Thoracic aorta (tissue), 2 donors: ENCODE measurements around the gene FTL. TPM values are rescaled to one million over a fixed set of nuclear protein-coding genes. Genes with fewer than 3 reads are reported as not detected.
A peak's percentile ranks its signal among the peaks of the same experiment; 100 is the strongest.
"Not testable (repeated sequence)": the region's sequence is repeated elsewhere in the genome, so short reads cannot be mapped to it uniquely, and the experiment has no call there.

Experiments used
- ATAC-seq: fragments of 150-250 bp; one replicate; pipeline ENCODE4 v1.8.0; 2017; ENCODE audit warnings: low read depth; ENCODE audit not compliant: insufficient number of reproducible peaks, low FRiP score
- DNase-seq: peaks from one replicate; pipeline ENCODE4 v3.0.0-alpha.2; 2020; ENCODE audit warnings: low spot score
- H3K27ac ChIP-seq, 2 donors: fragments of 200-600 bp; sonication (generic); 1 replicate in 1 of 2; 2 replicates in 1 of 2; pipeline ENCODE4 v1.5.1; 2016; ENCODE audit warnings: mild to moderate bottlenecking in 2 of 2, moderate library complexity in 2 of 2
- H3K27me3 ChIP-seq: fragments of 200-600 bp; sonication (generic); replicated peaks from 2 replicates; pipeline ENCODE4 v1.6.0; 2016; ENCODE audit warnings: mild to moderate bottlenecking; ENCODE audit not compliant: insufficient read depth
- H3K36me3 ChIP-seq: fragments of 200-600 bp; sonication (generic); one replicate; pipeline ENCODE4 v1.5.1; 2016
- H3K4me1 ChIP-seq, 2 donors: fragments of 200-600 bp; sonication (generic); 1 replicate in 1 of 2; 2 replicates in 1 of 2; pipeline versions ENCODE4 v1.5.1 to v1.6.0; 2016; ENCODE audit warnings: low read depth in 2 of 2, mild to moderate bottlenecking in 1 of 2; ENCODE audit not compliant: control insufficient read depth in 1 of 2
- H3K4me3 ChIP-seq: fragments of 200-600 bp; sonication (generic); 2 replicates; pipeline ENCODE4 v1.5.1; 2016; ENCODE audit warnings: mild to moderate bottlenecking
- H3K9me3 ChIP-seq: fragments of 200-600 bp; sonication (generic); 2 replicates; pipeline ENCODE4 v1.5.1; 2016
- total RNA-seq, 2 donors: library from RNA; depleted of rRNA; stranded (reverse); fragments of >200 nt; gene quantifications; one replicate each; pipeline versions ENCODE4 v1.1.0 to v1.2.3, GENCODE V29; 2016
- TF ChIP-seq, protein P1 (sequence below): fragments of 200-600 bp; sonication (generic); IDR thresholded peaks from one replicate; pipeline ENCODE4 v1.5.1; 2019; ENCODE audit warnings: antibody characterized with exemption

FTL gene
- total RNA-seq, 2 donors from 2014 or later: 3,403 to 7,108 TPM

- peak overlapping the region; percentile 50 to 56 for H3K27ac ChIP-seq
Measured at GRCh38 chr19:48926909-48927308, 38.2 kb upstream of the FTL start.

DNA sequence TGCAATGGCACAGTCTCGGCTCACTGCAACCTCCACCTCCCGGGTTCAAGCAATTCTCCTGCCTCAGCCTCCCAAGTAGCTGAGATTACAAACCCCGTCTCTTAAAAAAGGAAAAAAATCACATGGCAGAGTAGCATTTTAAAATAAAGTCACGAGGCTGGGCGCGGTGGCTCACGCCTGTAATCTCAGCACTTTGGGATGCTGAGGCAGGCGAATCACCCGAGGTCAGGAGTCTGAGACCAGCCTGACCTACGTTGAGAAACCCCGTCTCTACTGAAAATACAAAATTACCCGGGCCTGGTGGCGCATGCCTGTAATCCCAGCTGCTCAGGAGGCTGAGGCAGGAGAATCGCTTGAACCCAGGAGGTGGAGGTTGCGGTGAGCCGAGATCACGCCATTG, 37.4 kb upstream of the FTL start:
- not testable (repeated sequence) for H3K4me1 ChIP-seq, H3K9me3 ChIP-seq, H3K4me3 ChIP-seq, H3K27me3 ChIP-seq, DNase-seq, ATAC-seq
- Histone ChIP-seq H3K36me3 (peaks cover 11% of the 10 kb centered on the region), H3K27ac (peak overlapping the region in 1 of 2 donors; percentile 56)

More at GRCh38 chr19:48926909-48927308, 38.2 kb upstream of the FTL start:
- Histone ChIP-seq H3K36me3 (peaks cover 18% of the 10 kb centered on the region), H3K4me3 (no peak overlapping the region), H3K4me1 (peaks cover 0 to 5% of the 10 kb centered on the region in 2 donors), H3K9me3 (no peaks in the 10 kb centered on the region), H3K27me3 (no peaks in the 10 kb centered on the region)
- ATAC-seq (peak; percentile 86), DNase-seq (peak; percentile 67)
- TF ChIP-seq, protein P1, sequence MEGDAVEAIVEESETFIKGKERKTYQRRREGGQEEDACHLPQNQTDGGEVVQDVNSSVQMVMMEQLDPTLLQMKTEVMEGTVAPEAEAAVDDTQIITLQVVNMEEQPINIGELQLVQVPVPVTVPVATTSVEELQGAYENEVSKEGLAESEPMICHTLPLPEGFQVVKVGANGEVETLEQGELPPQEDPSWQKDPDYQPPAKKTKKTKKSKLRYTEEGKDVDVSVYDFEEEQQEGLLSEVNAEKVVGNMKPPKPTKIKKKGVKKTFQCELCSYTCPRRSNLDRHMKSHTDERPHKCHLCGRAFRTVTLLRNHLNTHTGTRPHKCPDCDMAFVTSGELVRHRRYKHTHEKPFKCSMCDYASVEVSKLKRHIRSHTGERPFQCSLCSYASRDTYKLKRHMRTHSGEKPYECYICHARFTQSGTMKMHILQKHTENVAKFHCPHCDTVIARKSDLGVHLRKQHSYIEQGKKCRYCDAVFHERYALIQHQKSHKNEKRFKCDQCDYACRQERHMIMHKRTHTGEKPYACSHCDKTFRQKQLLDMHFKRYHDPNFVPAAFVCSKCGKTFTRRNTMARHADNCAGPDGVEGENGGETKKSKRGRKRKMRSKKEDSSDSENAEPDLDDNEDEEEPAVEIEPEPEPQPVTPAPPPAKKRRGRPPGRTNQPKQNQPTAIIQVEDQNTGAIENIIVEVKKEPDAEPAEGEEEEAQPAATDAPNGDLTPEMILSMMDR: no peak

DNA sequence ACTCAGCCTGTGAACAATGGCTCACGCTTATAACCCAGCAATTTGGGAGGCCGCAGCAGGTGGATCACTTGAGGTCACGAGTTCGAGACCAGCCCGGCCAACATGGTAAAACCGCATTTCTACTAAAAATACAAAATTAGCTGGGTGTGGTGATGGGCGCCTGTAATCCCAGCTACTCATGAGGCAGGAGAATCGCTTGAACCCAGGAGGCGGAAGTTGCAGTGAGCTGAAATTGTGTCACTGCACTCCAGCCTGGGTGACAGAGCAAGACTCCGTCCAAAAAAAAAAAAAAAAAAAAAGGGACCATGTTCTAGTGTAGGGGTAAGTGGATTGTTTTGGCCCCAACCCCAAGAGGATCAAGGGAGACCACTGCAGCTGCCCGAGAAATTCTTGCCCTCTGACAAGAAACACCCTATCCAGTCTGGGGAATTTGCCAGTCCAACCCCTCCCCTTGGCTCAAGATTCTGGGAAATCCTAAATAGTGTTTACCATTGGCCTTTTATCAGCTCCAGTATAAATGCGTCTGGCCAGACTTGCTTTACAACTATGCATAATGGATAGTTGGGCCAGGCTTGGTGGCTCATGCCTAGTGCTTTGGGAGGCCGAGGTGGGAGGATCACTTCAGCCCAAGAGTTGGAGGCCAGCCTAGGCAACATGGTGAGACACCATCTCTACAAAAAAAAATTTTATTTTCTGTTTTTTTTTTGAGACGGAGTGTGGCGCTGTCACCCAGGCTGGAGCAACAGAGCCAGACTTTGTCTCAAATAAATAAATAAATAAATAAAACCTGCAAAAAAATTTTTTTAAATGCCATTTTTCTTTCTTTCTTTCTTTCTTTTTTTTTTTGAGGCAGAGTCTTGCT, 36.7 kb upstream of the FTL start:
- TF ChIP-seq, protein P1: no peak
- no peaks in the 10 kb centered on the region for H3K27me3 ChIP-seq

GRCh38 chr19:48933382-48933932, 31.7 kb upstream of the FTL start, which contains the start of gene DHDH:
TSS of gene DHDH (plus strand) at chr19:48933699. CDS start at chr19:48933722, 23 bp downstream.
- H3K36me3 ChIP-seq: no peaks in the 10 kb centered on the region
- no peaks in the 10 kb centered on the region for H3K9me3 ChIP-seq
- H3K4me3 ChIP-seq: peak within 1 kb of the TSS; percentile 80
- ATAC-seq (peak; percentile 58), DNase-seq (no peak)
- no peak within 1 kb of the TSS for H3K27ac ChIP-seq
- TF ChIP-seq, protein P1: no peak
- H3K27me3 ChIP-seq: no peaks in the 10 kb centered on the region
- H3K4me1 ChIP-seq: peaks cover 0 to 7% of the 10 kb centered on the region in 2 donors

More for the DNA sequence above, 36.7 kb upstream of the FTL start:
- Histone ChIP-seq H3K9me3 (no peaks in the 10 kb centered on the region), H3K27ac (no peak overlapping the region), H3K36me3 (peaks cover 4% of the 10 kb centered on the region), H3K4me3 (no peak overlapping the region), H3K4me1 (peaks cover 0 to 5% of the 10 kb centered on the region in 2 donors)
- DNase-seq: no peak
- no peak for ATAC-seq

DNA sequence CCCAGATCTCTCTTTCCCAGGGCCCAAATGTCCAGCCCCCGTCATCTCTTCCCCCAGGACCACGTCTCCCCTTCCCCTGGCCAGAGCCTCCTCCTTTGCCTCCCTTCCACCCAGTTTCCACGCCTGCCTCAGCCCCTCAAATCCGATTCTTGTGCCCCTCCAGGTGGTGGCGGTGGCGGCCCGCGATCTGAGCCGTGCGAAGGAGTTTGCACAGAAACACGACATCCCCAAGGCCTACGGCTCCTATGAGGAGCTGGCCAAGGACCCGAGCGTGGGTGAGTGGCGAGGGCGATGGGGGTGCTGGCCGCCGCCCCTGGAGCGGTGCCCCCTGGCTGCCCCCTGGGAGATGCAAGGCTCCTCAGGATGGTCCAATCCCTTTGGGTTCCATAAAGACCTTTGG, 30.3 kb upstream of the FTL start:
- Histone ChIP-seq H3K27ac (no peak overlapping the region), H3K4me1 (peaks cover 0 to 7% of the 10 kb centered on the region in 2 donors), H3K4me3 (no peak overlapping the region), H3K36me3 (no peaks in the 10 kb centered on the region), H3K9me3 (no peaks in the 10 kb centered on the region), H3K27me3 (no peaks in the 10 kb centered on the region)
- TF ChIP-seq, protein P1: no peak
- no peak for DNase-seq
- no peak for ATAC-seq
